GM19025 (cell line): ENCODE measurements around the gene TOMM40.
A peak's percentile ranks its signal among the peaks of the same experiment; 100 is the strongest.
"Not testable (repeated sequence)": the region's sequence is repeated elsewhere in the genome, so short reads cannot be mapped to it uniquely, and the experiment has no call there.

Experiments
- ATAC-seq: cut with Tn5 transposase; IDR thresholded peaks from one replicate; pipeline ENCODE4 v1.9.1; 2021; ENCODE audit warnings: mild to moderate bottlenecking, low read depth, moderate library complexity; ENCODE audit not compliant: unreplicated experiment

The TOMM40 gene

GRCh38 chr19:44893332-44894051 is 2.4 kb downstream of the TOMM40 start:
- ATAC-seq: no peak

DNA sequence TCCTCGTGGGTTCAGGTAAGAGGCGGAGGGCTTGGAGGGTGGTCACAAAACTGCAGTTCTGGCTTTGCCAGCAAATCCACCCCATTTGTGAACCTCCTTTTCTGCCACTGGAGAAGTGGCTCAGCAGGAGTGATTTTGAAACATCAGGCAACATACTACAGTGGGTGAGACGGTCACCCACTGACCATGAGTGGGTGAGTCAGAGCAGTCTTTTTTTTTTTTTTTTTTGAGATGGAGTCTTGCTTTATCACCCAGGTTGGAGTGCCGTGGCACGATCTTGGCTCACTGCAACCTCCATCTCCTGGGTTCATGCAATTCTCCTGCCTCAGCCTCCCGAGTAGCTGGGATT is 3.0 kb downstream of the TOMM40 start:
- no peak for ATAC-seq

GRCh38 chr19:44894946-44895345 is 3.9 kb downstream of the TOMM40 start:
- no peak for ATAC-seq

DNA sequence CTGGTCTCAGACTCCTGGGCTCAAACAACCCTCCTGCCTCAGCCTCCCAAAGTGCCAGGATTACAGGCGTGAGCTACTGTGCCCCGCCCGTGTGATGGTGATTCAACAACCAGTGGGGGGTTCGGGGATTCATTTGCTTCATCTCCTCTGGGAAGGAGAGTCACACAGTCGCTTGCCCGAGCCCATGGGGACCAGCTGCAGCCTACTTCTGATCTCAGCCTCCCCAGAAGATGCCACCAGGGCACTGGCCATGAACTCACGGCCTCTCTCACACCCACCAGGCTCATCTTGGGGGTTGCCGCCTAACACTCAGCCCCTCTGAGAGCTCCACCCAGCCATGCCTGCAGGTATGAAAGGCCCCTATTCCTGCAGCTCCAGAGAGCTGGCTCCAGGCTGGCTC is 6.8 kb downstream of the TOMM40 start:
- ATAC-seq: no peak

DNA sequence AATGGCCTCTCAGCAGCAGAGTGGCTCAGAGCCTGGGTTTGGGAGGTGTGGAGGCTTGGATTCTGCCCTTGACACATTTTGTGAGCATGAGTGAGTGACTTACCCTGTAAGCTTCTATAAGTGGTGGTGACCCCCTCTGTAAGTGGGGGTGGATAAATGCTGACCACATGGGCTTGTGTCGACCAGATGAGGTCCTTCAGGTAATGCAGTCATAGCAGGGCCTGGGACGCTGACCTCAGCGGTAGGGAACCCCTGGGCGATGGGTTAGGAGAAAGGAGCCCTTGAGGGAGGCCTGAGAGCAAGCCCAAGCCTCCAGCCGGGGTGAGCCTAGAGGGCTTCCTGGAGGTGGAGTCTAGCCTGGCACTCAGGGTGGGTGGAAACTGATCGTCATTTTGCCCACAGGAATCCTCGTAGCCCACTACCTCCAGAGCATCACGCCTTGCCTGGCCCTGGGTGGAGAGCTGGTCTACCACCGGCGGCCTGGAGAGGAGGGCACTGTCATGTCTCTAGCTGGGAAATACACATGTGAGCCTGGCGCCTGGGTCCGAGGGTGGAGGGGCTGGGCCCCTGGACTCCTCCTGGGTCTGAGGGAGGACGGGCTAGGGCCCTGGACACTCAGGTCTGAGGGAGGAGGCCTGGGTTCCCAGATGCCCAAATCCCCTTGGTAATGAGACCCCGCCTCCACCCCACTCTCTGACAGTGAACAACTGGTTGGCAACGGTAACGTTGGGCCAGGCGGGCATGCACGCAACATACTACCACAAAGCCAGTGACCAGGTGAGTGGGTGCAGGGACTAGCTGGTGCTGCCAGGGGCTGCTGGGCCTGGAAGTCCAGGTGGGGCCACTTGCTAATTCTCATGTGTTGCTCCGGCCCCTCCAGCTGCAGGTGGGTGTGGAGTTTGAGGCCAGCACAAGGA is 9.5 kb downstream of the TOMM40 start:
- no peak for ATAC-seq

- ATAC-seq: no peak
Observed at GRCh38 chr19:44903216-44903601, 12.2 kb downstream of the TOMM40 start.

DNA sequence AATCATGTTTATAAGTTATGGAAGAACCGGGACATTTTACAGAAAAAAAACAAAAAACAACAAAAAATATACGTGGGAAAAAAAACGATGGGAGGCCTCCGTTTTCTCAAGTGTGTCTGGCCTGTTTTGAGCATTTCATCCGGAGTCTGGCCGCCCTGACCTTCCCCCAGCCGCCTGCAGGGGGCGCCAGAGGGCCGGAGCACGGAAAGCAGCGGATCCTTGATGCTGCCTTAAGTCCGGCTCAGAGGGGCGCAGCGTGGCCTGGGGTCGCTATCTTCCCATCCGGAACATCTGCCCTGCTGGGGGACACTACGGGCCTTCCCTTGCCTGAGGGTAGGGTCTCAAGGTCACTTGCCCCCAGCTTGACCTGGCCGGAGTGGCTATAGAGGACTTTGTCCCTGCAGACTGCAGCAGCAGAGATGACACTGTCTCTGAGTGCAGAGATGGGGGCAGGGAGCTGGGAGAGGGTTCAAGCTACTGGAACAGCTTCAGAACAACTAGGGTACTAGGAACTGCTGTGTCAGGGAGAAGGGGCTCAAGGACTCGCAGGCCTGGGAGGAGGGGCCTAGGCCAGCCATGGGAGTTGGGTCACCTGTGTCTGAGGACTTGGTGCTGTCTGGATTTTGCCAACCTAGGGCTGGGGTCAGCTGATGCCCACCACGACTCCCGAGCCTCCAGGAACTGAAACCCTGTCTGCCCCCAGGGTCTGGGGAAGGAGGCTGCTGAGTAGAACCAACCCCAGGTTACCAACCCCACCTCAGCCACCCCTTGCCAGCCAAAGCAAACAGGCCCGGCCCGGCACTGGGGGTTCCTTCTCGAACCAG is 12.8 kb downstream of the TOMM40 start:
- no peak for ATAC-seq

DNA sequence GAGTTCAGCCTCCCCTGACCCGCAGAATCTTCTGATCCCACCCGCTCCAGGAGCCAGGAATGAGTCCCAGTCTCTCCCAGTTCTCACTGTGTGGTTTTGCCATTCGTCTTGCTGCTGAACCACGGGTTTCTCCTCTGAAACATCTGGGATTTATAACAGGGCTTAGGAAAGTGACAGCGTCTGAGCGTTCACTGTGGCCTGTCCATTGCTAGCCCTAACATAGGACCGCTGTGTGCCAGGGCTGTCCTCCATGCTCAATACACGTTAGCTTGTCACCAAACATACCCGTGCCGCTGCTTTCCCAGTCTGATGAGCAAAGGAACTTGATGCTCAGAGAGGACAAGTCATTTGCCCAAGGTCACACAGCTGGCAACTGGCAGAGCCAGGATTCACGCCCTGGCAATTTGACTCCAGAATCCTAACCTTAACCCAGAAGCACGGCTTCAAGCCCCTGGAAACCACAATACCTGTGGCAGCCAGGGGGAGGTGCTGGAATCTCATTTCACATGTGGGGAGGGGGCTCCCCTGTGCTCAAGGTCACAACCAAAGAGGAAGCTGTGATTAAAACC is 13.5 kb downstream of the TOMM40 start:
- no peak for ATAC-seq

DNA sequence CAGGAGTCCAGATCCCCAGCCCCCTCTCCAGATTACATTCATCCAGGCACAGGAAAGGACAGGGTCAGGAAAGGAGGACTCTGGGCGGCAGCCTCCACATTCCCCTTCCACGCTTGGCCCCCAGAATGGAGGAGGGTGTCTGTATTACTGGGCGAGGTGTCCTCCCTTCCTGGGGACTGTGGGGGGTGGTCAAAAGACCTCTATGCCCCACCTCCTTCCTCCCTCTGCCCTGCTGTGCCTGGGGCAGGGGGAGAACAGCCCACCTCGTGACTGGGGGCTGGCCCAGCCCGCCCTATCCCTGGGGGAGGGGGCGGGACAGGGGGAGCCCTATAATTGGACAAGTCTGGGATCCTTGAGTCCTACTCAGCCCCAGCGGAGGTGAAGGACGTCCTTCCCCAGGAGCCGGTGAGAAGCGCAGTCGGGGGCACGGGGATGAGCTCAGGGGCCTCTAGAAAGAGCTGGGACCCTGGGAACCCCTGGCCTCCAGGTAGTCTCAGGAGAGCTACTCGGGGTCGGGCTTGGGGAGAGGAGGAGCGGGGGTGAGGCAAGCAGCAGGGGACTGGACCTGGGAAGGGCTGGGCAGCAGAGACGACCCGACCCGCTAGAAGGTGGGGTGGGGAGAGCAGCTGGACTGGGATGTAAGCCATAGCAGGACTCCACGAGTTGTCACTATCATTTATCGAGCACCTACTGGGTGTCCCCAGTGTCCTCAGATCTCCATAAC is 14.5 kb downstream of the TOMM40 start, which contains the start of gene APOE:
Gene APOE (plus strand): TSS at position 360 of the 724 bp plus-strand sequence. CDS start 829 bp downstream, outside the sequence.
- no peak for ATAC-seq

DNA sequence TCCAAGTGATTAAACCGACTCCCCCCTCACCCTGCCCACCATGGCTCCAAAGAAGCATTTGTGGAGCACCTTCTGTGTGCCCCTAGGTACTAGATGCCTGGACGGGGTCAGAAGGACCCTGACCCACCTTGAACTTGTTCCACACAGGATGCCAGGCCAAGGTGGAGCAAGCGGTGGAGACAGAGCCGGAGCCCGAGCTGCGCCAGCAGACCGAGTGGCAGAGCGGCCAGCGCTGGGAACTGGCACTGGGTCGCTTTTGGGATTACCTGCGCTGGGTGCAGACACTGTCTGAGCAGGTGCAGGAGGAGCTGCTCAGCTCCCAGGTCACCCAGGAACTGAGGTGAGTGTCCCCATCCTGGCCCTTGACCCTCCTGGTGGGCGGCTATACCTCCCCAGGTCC is 16.6 kb downstream of the TOMM40 start:
- ATAC-seq: no peak

DNA sequence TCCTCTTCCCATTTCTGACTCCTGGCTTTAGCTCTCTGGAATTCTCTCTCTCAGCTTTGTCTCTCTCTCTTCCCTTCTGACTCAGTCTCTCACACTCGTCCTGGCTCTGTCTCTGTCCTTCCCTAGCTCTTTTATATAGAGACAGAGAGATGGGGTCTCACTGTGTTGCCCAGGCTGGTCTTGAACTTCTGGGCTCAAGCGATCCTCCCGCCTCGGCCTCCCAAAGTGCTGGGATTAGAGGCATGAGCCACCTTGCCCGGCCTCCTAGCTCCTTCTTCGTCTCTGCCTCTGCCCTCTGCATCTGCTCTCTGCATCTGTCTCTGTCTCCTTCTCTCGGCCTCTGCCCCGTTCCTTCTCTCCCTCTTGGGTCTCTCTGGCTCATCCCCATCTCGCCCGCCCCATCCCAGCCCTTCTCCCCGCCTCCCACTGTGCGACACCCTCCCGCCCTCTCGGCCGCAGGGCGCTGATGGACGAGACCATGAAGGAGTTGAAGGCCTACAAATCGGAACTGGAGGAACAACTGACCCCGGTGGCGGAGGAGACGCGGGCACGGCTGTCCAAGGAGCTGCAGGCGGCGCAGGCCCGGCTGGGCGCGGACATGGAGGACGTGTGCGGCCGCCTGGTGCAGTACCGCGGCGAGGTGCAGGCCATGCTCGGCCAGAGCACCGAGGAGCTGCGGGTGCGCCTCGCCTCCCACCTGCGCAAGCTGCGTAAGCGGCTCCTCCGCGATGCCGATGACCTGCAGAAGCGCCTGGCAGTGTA is 17.2 kb downstream of the TOMM40 start:
- no peak for ATAC-seq

DNA sequence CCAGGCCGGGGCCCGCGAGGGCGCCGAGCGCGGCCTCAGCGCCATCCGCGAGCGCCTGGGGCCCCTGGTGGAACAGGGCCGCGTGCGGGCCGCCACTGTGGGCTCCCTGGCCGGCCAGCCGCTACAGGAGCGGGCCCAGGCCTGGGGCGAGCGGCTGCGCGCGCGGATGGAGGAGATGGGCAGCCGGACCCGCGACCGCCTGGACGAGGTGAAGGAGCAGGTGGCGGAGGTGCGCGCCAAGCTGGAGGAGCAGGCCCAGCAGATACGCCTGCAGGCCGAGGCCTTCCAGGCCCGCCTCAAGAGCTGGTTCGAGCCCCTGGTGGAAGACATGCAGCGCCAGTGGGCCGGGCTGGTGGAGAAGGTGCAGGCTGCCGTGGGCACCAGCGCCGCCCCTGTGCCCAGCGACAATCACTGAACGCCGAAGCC is 17.8 kb downstream of the TOMM40 start:
- no peak for ATAC-seq

GRCh38 chr19:44909775-44910174 is 18.7 kb downstream of the TOMM40 start:
- ATAC-seq: no peak

DNA sequence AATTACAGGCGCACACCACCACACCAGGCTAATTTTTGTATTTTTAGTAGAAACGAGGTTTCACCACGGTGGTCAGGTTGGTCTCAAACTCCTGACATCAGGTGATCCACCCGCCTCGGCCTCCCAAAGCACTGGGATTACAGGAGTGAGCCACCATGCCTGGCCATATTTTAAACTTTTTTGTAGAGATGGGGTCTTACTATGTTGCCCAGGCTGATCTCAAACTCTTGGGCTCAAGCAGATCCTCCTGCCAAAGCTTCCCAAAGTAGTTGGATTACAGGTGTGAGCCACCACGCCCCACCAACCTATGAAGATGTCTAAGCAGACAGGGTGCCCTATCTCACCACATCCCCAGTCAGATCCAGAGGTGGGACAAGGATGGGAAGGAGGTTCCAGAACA is 20.8 kb downstream of the TOMM40 start:
- not testable (repeated sequence) for ATAC-seq

- no peak for ATAC-seq
Observed at GRCh38 chr19:44912854-44913253, 21.8 kb downstream of the TOMM40 start.

DNA sequence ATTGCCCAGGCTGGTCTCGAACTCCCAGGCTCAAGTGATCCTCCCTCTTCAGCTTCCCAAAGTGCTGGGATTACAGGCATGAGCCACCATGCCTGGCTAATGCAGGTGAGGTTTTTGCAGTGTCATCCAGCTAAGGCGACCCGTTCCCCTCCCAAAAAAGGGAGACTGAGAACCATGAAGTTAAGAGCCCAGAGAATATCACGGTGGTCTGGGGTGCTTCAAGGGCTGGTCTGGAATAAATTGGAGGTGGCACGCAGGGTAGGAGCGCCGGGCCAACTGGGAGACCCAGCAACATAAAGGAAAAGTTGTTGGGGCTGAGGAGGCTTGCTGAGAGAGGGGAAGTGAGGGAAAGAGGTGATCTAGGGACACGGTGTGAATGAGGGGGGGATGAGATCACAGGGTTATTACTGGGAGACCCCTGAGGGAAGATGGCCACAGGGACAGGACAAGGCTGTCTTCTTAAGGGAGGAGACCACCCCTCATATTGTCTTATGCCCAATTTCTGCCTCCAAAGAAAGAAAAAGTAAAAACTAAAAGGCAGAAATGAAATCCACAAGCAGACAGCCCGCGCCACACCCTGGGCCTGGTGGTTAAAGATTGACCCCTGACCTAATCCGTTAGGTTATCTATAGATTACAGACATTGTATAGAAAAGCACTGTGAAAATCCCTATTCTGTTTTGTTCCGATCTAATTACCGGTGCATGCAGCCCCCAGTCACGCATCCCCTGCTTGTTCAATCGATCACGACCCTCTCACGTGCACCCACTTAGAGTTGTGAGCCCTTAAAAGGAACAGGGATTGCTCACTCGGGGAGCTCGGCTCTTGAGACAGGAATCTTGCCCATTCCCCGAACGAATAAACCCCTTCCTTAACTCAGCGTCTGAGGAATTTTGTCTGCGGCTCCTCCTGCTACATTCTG is 22.7 kb downstream of the TOMM40 start:
- not testable (repeated sequence) for ATAC-seq

DNA sequence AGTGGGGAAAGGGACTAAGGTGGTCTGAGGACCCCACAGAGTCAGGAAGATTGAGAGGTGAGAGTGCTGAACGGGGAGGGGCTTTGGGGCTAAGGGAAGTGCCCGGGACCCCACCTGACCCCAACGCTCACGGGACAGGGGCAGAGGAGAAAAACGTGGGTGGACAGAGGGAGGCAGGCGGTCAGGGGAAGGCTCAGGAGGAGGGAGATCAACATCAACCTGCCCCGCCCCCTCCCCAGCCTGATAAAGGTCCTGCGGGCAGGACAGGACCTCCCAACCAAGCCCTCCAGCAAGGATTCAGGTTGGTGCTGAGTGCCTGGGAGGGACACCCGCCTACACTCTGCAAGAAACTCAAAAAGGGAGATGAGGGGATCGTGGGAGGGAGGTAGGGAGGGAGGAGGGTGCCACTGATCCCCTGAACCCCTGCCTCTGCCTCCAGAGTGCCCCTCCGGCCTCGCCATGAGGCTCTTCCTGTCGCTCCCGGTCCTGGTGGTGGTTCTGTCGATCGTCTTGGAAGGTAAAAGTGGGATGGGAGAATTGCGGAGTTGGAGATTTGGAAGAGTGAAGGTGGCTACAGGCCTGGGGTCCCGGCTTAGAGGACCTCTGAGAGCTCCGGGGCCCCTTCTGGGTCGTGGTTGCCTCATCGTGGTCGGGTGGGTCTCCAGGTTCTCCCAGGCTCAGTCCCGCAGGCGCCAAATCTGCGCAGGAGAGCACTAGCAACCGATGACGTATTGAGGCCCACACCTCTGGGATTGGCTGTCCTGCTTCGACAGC is 23.6 kb downstream of the TOMM40 start, which contains the start of gene APOC1:
Gene APOC1 (plus strand): TSS at position 176 of the 774 bp plus-strand sequence. CDS start 284 bp downstream, at position 460.
- ATAC-seq: peak; percentile 80
